ENCODE measurements around the gene PHTF1. TPM values are rescaled to one million over a fixed set of nuclear protein-coding genes. Genes with fewer than 3 reads are reported as not detected.

PHTF1 gene
- polyA plus RNA-seq (41.9 and 46.1 TPM in 2 replicates), polyA minus RNA-seq (52.1 and 54.6 TPM in 2 replicates)

- Histone ChIP-seq H3K36me3 (ENCODE audit: insufficient read depth, low read length) (no peaks in the 10 kb centered on the region), H3K27me3 (ENCODE audit: insufficient read depth, low read depth, low read length) (no peaks in the 10 kb centered on the region), H3K79me2 (replicated peaks; ENCODE audit: insufficient read depth, low read length) (peaks cover 41% of the 10 kb centered on the region), H3K4me2 (ENCODE audit: low read length) (peak within 1 kb of the TSS; percentile 84), H3K4me3 (ENCODE audit: low read length) (peak within 1 kb of the TSS; percentile 75), H3K9me3 (ENCODE audit: low read length) (no peaks in the 10 kb centered on the region), H2AFZ (ENCODE audit: low read depth, low read length) (peak within 1 kb of the TSS; percentile 71), H3F3A (ENCODE audit: insufficient read depth, low read length, poor library complexity, severe bottlenecking) (peaks cover 5% of the 10 kb centered on the region), H4K20me1 (ENCODE audit: insufficient read depth) (no peaks in the 10 kb centered on the region), H3K27ac (ENCODE audit: low read length) (peak within 1 kb of the TSS; percentile 83), H3K9ac (ENCODE audit: low read length) (peak within 1 kb of the TSS; percentile 81), H3K9me2 (ENCODE audit: insufficient read depth, low read length) (no peaks in the 10 kb centered on the region)
- TF ChIP-seq SMC3 (conservative IDR thresholded peaks at IDR 0.05; ENCODE audit: poor library complexity) (peak; percentile 6), POLR2AphosphoS5 (IDR thresholded peaks at IDR 0.05) (peak; percentile 52), REST (IDR thresholded peaks at IDR 0.05; ENCODE audit: borderline replicate concordance) (no peak)
Measured at GRCh38 chr1:113759333-113760101, at the start of gene PHTF1. PHTF1 (minus strand) TSS chr1:113759486; CDS start chr1:113758703, 783 bp downstream.

GRCh38 chr1:113808450-113809195 lies 49.3 kb upstream of the PHTF1 start:
- Histone ChIP-seq H3F3A (ENCODE audit: insufficient read depth, low read length, poor library complexity, severe bottlenecking) (no peaks in the 10 kb centered on the region), H3K36me3 (ENCODE audit: insufficient read depth, low read length) (no peaks in the 10 kb centered on the region), H3K4me3 (ENCODE audit: low read length) (peak overlapping the region; percentile 95), H3K4me2 (ENCODE audit: low read length) (peak overlapping the region; percentile 82), H3K9me3 (ENCODE audit: low read length) (no peaks in the 10 kb centered on the region), H4K20me1 (ENCODE audit: insufficient read depth) (peaks cover 2% of the 10 kb centered on the region), H3K79me2 (replicated peaks; ENCODE audit: insufficient read depth, low read length) (peaks cover 77% of the 10 kb centered on the region), H3K27me3 (ENCODE audit: insufficient read depth, low read depth, low read length) (no peaks in the 10 kb centered on the region), H2AFZ (ENCODE audit: low read depth, low read length) (no peak overlapping the region), H3K9ac (ENCODE audit: low read length) (no peak overlapping the region), H3K9me2 (ENCODE audit: insufficient read depth, low read length) (no peaks in the 10 kb centered on the region), H3K27ac (ENCODE audit: low read length) (no peak overlapping the region)
- TF ChIP-seq POLR2AphosphoS5 (IDR thresholded peaks at IDR 0.05) (no peak), MXI1 (conservative IDR thresholded peaks at IDR 0.05; ENCODE audit: poor library complexity, severe bottlenecking) (no peak), SMC3 (conservative IDR thresholded peaks at IDR 0.05; ENCODE audit: poor library complexity) (no peak), TAF1 (IDR thresholded peaks at IDR 0.05; ENCODE audit: low read depth) (no peak), EP300 (conservative IDR thresholded peaks at IDR 0.05; ENCODE audit: poor library complexity, severe bottlenecking) (no peak), EZH2 (IDR thresholded peaks at IDR 0.05; ENCODE audit: borderline replicate concordance, insufficient read depth, low read length, poor library complexity, severe bottlenecking) (no peak), RAD21 (conservative IDR thresholded peaks at IDR 0.05) (no peak), CTCF (IDR thresholded peaks at IDR 0.05; ENCODE audit: poor library complexity, severe bottlenecking) (no peak), REST (IDR thresholded peaks at IDR 0.05; ENCODE audit: borderline replicate concordance) (no peak)

Measured in neural cell (in vitro differentiated cells).